ENCODE results near the gene BLNK.

Gene BLNK

DNA sequence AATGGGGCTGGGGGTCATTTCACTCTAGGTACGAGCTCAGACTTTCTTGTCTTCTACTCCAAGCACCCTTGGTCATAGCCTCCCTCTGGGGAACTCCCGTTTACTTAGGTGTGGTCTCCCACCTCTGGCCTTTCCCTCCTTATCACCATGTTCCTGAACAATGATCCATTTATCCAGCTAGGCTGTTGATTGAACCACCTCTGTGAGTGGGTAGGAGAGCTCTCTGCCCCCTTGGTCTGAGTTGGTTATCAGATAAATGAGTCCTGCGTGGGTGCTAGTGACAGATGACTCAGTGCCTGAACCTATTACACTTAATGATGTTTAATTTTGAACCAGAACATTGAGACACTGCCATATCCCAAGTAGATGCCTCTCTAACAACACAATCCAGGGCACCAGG is 9.4 kb downstream of the BLNK start:
- DNase-seq (ENCODE audit: low read depth): no peak

DNA sequence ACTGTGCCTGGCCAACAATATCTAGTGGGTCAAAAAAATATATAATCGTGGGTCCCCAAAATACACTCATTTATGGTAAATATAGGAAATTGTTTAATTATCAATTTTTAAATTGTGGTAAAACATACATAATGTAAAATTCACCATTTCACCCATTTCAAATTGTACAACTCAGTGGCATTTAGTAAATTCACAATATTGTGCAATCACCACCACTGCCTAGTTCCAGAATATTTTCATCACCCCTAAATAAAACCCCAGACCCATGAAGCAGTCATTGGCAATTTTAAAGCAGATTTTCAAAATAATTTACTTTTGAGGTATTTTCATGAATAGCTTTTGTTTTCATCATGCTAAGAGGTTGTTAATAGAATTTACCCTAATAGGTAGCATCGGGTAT is 10.2 kb downstream of the BLNK start:
- no peak for DNase-seq (ENCODE audit: low read depth)

DNA sequence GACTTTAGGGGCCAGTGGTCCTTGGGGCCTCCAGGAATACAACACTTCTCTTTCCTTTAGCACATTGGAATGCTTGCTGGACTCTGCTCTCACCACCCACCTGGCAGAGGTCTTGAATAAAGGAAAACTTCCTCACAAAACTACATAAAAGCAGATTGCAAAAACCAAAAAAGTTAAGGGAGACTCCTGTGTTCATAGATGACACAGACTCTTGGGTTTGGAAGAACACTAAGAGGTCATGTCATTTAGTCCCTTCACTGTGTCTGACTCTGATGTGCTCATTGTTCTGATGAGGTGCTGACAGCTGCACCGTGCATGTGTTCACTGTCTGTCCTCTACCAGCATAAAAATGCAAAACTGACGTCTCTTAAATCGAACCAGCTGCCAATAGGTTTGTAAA is 11.4 kb downstream of the BLNK start:
- no peak for DNase-seq (ENCODE audit: low read depth)

DNA sequence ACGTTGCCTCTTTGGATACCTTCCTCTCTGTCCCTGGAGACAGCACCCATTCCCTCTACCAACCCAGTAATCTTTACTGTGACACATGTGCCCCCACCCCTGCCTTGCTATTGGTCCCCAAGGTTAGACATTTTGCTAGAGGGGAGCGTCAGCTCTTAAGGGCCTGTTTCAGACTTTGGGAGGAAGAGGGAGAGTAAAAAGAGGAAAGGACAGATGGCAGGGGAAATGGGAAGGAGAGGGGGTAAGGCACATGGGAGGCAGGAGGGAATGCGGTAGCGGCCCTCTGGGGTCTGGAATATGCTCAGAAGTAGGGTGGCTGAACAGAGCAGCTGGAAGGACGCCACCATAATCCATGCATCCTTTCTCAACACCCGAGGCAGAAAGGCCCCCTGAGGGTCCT is 12.2 kb downstream of the BLNK start:
- DNase-seq (ENCODE audit: low read depth): no peak

- no peak for DNase-seq (ENCODE audit: low read depth)
These were observed 13.4 kb downstream of the BLNK start for GRCh38 chr10:96257944-96258343.

DNA sequence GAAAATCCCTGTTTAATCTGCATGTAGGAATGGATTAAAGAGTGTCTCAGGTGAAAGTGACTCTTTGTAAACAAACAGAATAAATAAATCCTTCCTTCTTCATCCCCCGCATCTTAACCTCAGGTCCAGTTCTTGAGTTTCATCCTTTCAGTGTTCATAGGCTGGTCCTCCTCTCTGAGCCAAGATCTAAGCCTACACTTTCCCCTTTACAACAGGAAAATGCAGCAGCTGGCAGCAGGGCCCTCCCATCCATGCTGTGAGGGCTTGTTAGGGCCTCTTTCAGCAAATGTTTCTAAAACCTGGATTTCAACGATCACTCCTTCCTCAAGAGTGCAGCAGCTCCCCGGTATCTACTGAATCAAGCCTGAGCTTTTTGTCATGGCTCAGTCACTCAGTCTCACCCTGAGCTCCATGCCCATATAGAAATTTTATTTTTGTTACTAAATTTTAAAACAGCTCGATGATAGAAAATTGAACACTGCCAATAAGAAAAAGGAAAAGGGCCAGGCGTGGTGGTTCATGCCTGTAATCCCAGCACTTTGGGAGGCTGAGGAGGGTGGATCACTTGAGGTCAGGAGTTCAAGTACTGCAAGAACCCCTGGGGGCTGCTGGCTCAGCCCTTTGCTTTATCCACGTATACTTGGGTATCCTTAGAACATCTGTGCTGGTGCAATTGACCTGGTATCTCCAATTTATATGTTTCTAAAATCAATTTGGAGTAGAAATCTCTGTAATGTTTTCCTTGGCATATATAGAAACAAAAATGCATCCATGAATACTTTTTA is 15.6 kb downstream of the BLNK start:
- no peak for DNase-seq (ENCODE audit: low read depth)

DNA sequence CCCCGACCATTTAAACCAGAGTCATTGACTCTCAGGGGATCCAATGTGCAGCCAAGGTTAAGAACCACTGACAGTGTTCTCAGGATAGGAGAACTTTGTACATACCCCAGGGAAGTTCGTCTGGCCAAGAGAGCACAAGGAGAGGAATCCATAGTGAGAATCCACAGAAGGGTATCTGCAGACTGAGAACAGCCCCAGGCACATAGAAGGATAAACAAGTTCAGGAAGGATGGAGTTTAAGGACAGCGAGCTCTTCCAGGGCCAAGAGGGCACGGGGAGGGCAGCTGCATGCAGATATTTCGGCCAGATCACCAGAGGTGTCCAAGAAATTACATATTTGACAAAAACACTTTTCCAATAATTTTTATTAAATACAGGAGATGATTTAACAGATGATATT is 16.4 kb downstream of the BLNK start:
- DNase-seq (ENCODE audit: low read depth): no peak

- no peak for DNase-seq (ENCODE audit: low read depth)
These were observed 18.6 kb downstream of the BLNK start for GRCh38 chr10:96252730-96253129.

DNA sequence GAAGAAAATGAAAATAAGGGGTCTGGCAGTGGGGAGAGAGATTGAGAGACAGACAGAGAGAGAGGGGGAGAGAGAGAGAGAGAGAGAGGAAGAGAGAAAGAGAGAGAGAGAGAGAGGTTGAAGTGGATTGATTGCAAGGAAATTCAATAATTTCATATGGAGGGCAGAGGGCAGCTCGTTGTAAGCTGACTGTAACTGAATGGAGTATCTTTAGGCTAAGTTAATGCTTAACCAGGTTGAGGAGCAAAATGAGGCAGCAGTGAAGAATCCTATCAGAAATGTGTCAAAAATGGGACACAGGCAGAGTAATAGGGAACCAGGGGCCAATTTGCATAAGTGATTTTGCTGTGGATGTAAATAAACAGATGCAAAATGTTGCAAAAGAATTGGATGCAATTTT is 21.0 kb downstream of the BLNK start:
- no peak for DNase-seq (ENCODE audit: low read depth)

DNA sequence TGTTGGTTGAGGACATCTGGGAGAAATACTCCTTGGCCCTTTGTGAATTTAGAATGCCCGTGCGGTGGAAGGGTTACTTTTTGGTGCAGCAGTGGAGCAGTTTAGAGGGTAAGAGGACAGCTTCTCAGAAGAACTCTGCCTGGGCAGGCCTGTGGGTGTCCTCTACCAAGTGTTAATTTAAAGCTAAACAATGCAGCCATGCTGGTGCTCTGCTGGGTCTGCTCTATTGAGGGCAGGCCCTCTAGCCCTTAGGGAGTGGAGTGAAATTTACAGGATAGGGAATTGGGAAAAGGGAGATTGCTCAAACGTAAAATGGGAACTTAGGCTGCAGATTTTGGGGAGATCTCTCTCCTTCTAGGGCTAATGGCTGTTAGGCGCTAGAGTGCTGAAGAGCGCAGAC is 22.1 kb downstream of the BLNK start:
- DNase-seq (ENCODE audit: low read depth): no peak

DNA sequence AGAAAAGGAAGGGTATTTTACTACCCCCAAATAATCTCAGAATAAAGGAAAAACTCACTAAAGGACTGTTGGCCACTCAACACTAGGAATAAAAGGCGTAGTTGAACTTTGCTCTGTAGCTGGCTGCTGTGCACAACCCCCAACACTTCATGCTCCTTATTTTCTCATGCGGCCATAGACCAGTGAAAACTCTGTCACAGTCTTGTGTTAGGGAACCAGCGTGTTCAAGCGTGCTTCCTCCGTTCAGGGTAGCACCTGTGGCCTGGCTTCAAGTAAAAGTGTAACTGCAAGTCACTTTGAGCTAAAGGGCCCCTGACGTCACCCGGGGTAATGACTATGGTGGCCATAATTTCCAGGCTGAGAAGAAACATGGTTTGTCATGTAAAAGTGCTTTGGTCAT is 27.0 kb downstream of the BLNK start:
- DNase-seq (ENCODE audit: low read depth): no peak

DNA sequence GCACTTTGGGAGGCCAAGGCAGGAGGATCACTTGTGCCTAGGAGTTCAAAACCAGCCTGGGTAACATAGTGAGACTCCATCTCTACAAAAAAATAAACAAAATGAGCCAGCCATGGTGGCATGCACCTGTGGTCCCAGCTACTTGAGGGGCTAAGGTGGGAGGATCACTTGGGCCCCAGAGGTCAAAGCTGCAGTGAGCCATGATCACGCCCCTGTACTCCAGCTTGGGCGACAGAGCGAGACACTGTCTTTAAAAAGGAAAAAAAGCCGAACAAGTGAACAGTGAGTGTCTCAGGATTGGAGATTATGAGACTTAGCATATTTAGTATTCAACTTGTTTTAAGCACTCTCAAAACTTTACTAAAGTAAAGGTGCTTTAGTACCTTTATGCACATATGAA is 28.1 kb downstream of the BLNK start:
- no peak for DNase-seq (ENCODE audit: low read depth)

DNA sequence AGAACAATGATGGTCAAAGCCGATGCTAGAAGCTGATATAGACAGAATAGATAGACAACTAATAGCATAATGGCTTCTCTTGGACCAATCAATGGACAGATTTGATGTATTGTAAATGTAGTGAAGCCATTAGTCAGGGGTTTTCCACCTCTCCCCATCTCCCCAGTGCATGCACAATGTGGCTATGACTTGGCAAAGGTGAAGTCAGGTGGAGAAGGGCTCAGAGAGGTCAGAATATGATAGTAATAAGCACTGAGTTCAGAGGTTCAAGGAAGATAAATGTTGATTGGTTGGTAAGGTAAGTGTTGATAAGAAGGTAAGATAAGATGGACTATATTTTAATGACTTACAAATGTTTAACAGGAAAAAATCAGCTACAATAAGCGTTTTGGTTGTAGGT is 28.5 kb downstream of the BLNK start:
- no peak for DNase-seq (ENCODE audit: low read depth)

DNA sequence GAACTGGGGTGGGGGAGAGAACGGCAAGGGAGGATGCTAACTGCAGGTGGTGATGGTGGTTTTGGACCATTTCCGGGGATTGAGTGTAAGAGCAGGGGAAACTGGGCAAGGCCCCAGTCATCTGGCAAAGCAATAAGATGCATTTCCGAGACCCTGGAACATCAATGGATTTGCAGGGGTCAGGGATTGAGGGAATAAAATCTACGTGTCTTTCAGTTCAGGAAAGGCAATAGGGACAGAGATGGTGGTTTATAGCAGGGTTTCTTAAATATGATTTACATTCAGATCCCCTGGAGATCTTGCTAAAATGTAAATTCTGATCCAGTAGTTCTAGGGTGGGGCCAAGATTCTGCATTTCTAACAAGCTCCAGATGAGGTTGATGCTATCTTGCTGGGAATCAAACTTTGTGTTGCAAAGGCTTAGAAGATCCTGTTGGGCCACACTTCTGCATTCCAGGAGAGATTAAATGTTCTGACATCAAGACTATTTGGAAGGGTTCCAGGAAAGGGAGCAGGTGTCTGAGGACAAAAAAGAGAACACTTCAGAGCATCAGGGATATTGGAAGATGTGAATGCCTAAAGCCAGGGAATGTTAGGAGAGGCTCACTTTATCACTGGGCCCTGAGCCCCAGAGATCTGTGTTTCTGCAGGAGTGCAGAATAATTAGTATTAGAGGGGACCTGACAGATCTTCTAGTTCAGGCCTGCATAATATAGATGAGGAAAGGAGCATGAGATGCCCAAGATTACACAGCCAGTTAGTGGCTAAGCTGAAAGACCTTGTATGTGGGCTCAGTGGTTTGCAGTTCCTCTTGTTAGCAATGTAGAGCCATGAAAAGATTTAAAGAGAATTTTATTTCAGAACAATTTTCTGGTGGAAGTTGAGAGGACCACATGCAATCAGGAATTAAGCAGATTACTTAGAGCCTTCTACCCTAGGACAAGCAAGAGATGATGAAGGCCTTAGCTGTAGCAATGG is 32.4 kb downstream of the BLNK start:
- DNase-seq (ENCODE audit: low read depth): no peak

GRCh38 chr10:96236876-96237275 is 34.5 kb downstream of the BLNK start:
- DNase-seq (ENCODE audit: low read depth): no peak

DNA sequence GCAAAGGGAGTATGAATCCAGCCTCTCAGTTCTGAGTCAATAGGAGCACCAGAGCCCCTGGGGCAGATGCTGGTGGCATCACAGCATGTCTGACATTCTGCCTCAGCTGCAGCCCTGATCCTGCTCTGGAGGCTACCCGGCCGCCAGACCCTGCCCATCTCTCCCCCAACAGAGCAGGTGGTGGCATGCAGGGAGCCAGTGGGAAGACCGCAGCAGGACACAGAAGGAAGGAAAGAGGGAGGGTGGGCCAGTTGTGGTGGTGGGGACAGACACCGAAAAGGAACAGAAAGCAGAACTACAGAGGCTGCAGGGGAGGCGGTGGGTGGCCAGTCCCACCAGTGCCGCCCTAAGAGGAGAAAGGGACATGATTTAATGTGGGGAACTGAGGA is 35.3 kb downstream of the BLNK start:
- DNase-seq (ENCODE audit: low read depth): no peak

DNA sequence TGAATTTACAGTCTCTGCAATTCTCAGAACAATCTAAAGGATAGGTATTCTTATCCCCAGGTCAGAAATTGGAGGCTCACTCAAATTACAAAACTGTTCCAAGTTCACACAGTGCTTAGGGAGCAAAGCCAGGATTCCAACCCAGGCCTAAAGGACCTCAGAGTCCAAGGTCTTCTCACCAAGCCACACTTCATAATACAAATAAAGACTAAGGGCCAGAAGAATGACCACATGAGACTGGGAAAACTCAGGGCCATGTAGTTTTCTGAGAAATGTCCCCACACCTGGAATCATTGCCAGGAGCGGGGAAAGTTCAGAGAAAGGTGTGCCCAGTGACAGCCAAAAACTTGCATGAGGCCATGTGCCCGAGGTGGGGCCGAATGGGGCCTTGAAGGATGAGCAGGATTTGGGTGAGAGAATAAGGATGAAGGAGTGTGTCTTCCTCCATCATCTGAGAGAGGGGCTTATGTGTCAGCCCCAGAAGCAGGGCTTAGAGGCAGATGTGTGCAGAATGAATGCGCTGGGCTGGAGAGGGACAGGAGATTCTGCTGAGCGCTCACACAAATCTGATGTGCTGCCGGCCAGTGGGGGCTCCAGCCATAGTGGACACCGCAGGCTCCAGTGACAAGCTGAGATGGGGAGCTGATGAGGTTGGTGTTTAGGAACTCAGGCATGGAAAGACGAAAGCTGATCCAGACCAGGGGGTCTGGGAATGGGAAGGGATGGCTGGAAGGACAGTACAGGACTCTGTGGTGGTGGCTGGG is 35.9 kb downstream of the BLNK start:
- DNase-seq (ENCODE audit: low read depth): no peak

- no peak for DNase-seq (ENCODE audit: low read depth)
These were observed 37.4 kb downstream of the BLNK start for GRCh38 chr10:96233959-96234358.

GRCh38 chr10:96230527-96230926 is 40.8 kb downstream of the BLNK start:
- no peak for DNase-seq (ENCODE audit: low read depth)

GRCh38 chr10:96229568-96230030 is 41.8 kb downstream of the BLNK start:
- peak; percentile 51 for DNase-seq (ENCODE audit: low read depth)

DNA sequence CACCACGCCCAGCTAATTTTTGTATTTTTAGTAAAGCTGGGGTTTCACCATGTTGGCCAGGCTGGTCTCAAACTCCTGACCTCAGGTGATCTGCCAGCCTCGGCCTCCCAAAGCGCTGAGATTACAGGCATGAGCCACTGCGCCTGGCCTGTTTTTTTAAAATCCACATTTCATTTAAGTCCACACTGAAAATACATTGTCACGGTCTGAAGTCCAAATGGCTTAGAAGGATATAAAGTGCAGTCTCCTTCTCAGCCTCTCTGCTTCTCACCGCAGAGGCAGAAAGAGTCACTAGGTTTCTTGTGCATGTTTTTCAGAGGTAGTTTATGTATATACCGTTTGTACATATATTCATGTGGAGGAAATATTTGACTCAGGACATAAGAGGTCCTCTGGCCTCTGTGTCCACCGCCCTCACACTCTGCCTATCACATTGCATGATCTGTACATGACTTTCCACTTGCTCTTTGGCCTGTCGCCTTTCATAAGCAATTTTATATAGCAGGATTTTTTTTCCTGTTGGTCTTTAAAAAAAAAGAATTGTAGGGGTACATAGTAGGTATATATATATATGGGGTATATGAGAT is 42.9 kb downstream of the BLNK start:
- no peak for DNase-seq (ENCODE audit: low read depth)

DNA sequence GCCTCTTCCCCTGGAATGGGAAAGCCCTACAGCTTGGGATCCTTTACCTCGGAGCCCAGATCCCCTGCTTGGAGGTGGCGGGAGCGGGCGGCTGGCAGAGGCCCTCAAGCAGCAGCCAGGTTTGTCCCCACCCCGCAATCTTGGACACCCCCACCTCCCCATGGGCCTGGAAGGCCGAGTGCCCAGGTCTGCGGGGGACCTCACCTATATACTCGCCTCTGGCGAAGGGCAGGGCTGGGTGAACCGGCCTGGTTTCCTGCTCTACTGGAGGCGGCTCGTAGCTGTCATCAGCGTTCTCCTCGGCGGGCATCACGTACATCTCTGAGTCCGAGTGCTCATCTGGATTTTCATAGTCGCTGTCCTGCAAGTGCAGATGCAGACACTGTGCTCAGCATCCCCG is 44.2 kb downstream of the BLNK start:
- no peak for DNase-seq (ENCODE audit: low read depth)

Data from stimulated activated CD8-positive, alpha-beta memory T cell treated with anti-CD3 and anti-CD28 coated beads, Interleukin-4, amount 100 ng/mL, for 24 hours (primary cell).